WTC11 (cell line): ENCODE results near the gene RIN1. TPM values are rescaled to one million over a fixed set of nuclear protein-coding genes. Genes with fewer than 3 reads are reported as not detected.

Experiments
- ATAC-seq: fragments of 200-7000 bp; cut with Tn5 transposase; 2 replicates; pipeline ENCODE4 v1.10.0; 2021; ENCODE audit warnings: mild to moderate bottlenecking, moderate library complexity
- CTCF ChIA-PET: fragments of 300-600 bp; sonication (Branson Sonifier 250); formaldehyde crosslinking; loops from one replicate; lab custom pipeline; 2021; ENCODE audit warnings: antibody characterized with exemption; lab: Charles Lee
- POLR2A ChIA-PET: fragments of 350-600 bp; sonication (Branson Sonifier 250); formaldehyde crosslinking; loops from one replicate; lab custom pipeline; 2021; ENCODE audit warnings: antibody characterized with exemption; lab: Charles Lee
- DNase-seq: peaks from one replicate; pipeline ENCODE4 v3.0.0; 2021; ENCODE audit warnings: low spot score
- H3K27ac Mint-ChIP-seq: 2 replicates; pipeline ENCODE4 v1.8.0; 2021; ENCODE audit warnings: mixed read lengths
- H3K27me3 Mint-ChIP-seq: 2 replicates; pipeline ENCODE4 v1.8.0; 2021; ENCODE audit warnings: low read depth, mild to moderate bottlenecking, moderate library complexity, mixed read lengths
- H3K36me3 Mint-ChIP-seq: 2 replicates; pipeline ENCODE4 v1.8.0; 2021; ENCODE audit warnings: mixed read lengths
- H3K4me1 Mint-ChIP-seq: 2 replicates; pipeline ENCODE4 v1.8.0; 2022; ENCODE audit warnings: mixed read lengths
- H3K4me3 Mint-ChIP-seq: 2 replicates; pipeline ENCODE4 v1.8.0; 2021; ENCODE audit warnings: mild to moderate bottlenecking, moderate library complexity, mixed read lengths
- H3K9me3 Mint-ChIP-seq: 2 replicates; pipeline ENCODE4 v1.8.0; 2021; ENCODE audit warnings: mixed read lengths
- ATF1 ChIP-seq: sonication (generic); formaldehyde crosslinking; IDR thresholded peaks from 2 replicates; pipeline ENCODE4 v1.8.1; 2023; ENCODE audit warnings: mild to moderate bottlenecking, moderate library complexity, missing genetic modification reagents
- ATF6 ChIP-seq: sonication (generic); formaldehyde crosslinking; IDR thresholded peaks from 2 replicates; pipeline ENCODE4 v1.8.1; 2023; ENCODE audit warnings: mild to moderate bottlenecking, missing genetic modification reagents
- CBFB ChIP-seq: sonication (generic); formaldehyde crosslinking; IDR thresholded peaks from 2 replicates; pipeline ENCODE4 v1.8.1; 2022; ENCODE audit warnings: mild to moderate bottlenecking, low read depth, missing genetic modification reagents
- CREB1 ChIP-seq: sonication (generic); formaldehyde crosslinking; IDR thresholded peaks from 2 replicates; pipeline ENCODE4 v1.8.0; 2023; ENCODE audit warnings: mild to moderate bottlenecking, missing genetic modification reagents
- EMX1 ChIP-seq: fragments of 250-450 bp; sonication (Bioruptor Pico); IDR thresholded peaks from 2 replicates; pipeline ENCODE4 v1.8.0; 2021; ENCODE audit warnings: mild to moderate bottlenecking
- ERG ChIP-seq: fragments of 250-450 bp; sonication (Bioruptor Pico); IDR thresholded peaks from 2 replicates; pipeline ENCODE4 v1.8.0; 2021; ENCODE audit warnings: mild to moderate bottlenecking
- ESRRA ChIP-seq: sonication (generic); formaldehyde crosslinking; IDR thresholded peaks from 2 replicates; pipeline ENCODE4 v1.8.1; 2022; ENCODE audit warnings: mild to moderate bottlenecking, missing genetic modification reagents, borderline replicate concordance
- FOXJ3 ChIP-seq: sonication (generic); formaldehyde crosslinking; IDR thresholded peaks from 2 replicates; pipeline ENCODE4 v1.9.0; 2021; ENCODE audit warnings: missing genetic modification reagents, mild to moderate bottlenecking, borderline replicate concordance
- GTF2I ChIP-seq: fragments of 250-450 bp; sonication (Bioruptor Pico); conservative IDR thresholded peaks from 2 replicates; pipeline ENCODE4 v1.4.0; 2021; ENCODE audit warnings: mild to moderate bottlenecking
- JAZF1 ChIP-seq: fragments of 250-450 bp; sonication (Bioruptor Pico); IDR thresholded peaks from 2 replicates; pipeline ENCODE4 v1.9.0; 2021; ENCODE audit warnings: moderate library complexity, mild to moderate bottlenecking, inconsistent platforms
- NFE2L1 ChIP-seq: sonication (generic); formaldehyde crosslinking; IDR thresholded peaks from 2 replicates; pipeline ENCODE4 v1.8.1; 2023; ENCODE audit warnings: missing genetic modification reagents
- NR2C2 ChIP-seq: sonication (generic); formaldehyde crosslinking; IDR thresholded peaks from 2 replicates; pipeline ENCODE4 v1.8.0; 2022; ENCODE audit warnings: mild to moderate bottlenecking, missing genetic modification reagents
- RELA ChIP-seq: sonication (generic); formaldehyde crosslinking; IDR thresholded peaks from 2 replicates; pipeline ENCODE4 v1.8.1; 2022; ENCODE audit warnings: missing genetic modification reagents, mild to moderate bottlenecking, borderline replicate concordance
- RORB ChIP-seq: fragments of 250-450 bp; sonication (Bioruptor Pico); IDR thresholded peaks from 2 replicates; pipeline ENCODE4 v1.9.0; 2021; ENCODE audit warnings: mild to moderate bottlenecking
- SP1 ChIP-seq: sonication (generic); formaldehyde crosslinking; conservative IDR thresholded peaks from 2 replicates; pipeline ENCODE4 v1.8.1; 2022; ENCODE audit warnings: missing genetic modification reagents
- TCF7 ChIP-seq: sonication (generic); formaldehyde crosslinking; IDR thresholded peaks from 2 replicates; pipeline ENCODE4 v1.8.0; 2022; ENCODE audit warnings: mild to moderate bottlenecking, low read depth, missing genetic modification reagents, moderate library complexity
- TEAD4 ChIP-seq: sonication (generic); formaldehyde crosslinking; IDR thresholded peaks from 2 replicates; pipeline ENCODE4 v1.8.0; 2022; ENCODE audit warnings: mild to moderate bottlenecking, missing genetic modification reagents
- ZBTB43 ChIP-seq: sonication (generic); formaldehyde crosslinking; IDR thresholded peaks from 2 replicates; pipeline ENCODE4 v1.8.1; 2023; ENCODE audit warnings: mild to moderate bottlenecking, missing genetic modification reagents
- ZNF121 ChIP-seq: sonication (generic); formaldehyde crosslinking; IDR thresholded peaks from 2 replicates; pipeline ENCODE4 v1.8.0; 2023; ENCODE audit warnings: missing genetic modification reagents
- ZNF263 ChIP-seq: sonication (generic); formaldehyde crosslinking; IDR thresholded peaks from 2 replicates; pipeline ENCODE4 v1.8.1; 2022; ENCODE audit warnings: low read depth, mild to moderate bottlenecking, moderate library complexity, missing genetic modification reagents
- ZNF671 ChIP-seq: fragments of 250-450 bp; sonication (Bioruptor Pico); IDR thresholded peaks from 2 replicates; pipeline ENCODE4 v1.8.0; 2021; ENCODE audit warnings: mild to moderate bottlenecking
- total RNA-seq: library from RNA; stranded (reverse); gene quantifications from 3 replicates; pipeline ENCODE4 v1.2.3, GENCODE V29; 2021
- TF ChIP-seq, protein P1 (sequence below): sonication (generic); formaldehyde crosslinking; IDR thresholded peaks from 2 replicates; pipeline ENCODE4 v1.8.1; 2022; ENCODE audit warnings: low read depth, mild to moderate bottlenecking, moderate library complexity, missing genetic modification reagents, borderline replicate concordance
- TF ChIP-seq, protein P2 (sequence below): fragments of 250-450 bp; sonication (Bioruptor Pico); IDR thresholded peaks from 2 replicates; pipeline ENCODE4 v1.9.0; 2021; ENCODE audit warnings: moderate library complexity, mild to moderate bottlenecking, inconsistent platforms, borderline replicate concordance
- TF ChIP-seq, protein P3 (sequence below): fragments of 250-450 bp; sonication (Bioruptor Pico); IDR thresholded peaks from 2 replicates; pipeline ENCODE4 v1.9.0; 2021; ENCODE audit warnings: mild to moderate bottlenecking
- TF ChIP-seq, protein P4 (sequence below): sonication (generic); formaldehyde crosslinking; IDR thresholded peaks from 2 replicates; pipeline ENCODE4 v1.8.1; 2022; ENCODE audit warnings: low read depth, missing genetic modification reagents, borderline replicate concordance

Gene RIN1
- total RNA-seq, 1 experiment from 2014 or later, result 5.0 TPM

- H3K27ac Mint-ChIP-seq, result peak overlapping the region; percentile 95
- H3K9me3 Mint-ChIP-seq, result no peaks in the 10 kb centered on the region
- H3K27me3 Mint-ChIP-seq, result peaks cover 4% of the 10 kb centered on the region; the same call in 1 of the 2 replicates
- POLR2A ChIA-PET, result interaction anchor here (0.6 to 1.3 kb wide), 3 partner anchors 9 to 33 kb away, joined by 3 read pairs; partner anchors contain the start of genes RIN1 and SLC29A2
- peaks cover 10% of the 10 kb centered on the region for H3K36me3 Mint-ChIP-seq
- no peak for DNase-seq
- TF ChIP-seq NR2C2 (CRISPR knock-in tag), result no peak
- no peak for TF ChIP-seq ZNF671
- TF ChIP-seq GTF2I, result no peak
- no peak for TF ChIP-seq RORB (CRISPR knock-in tag)
- TF ChIP-seq RELA (CRISPR knock-in tag), result no peak
- TF ChIP-seq, protein P1, sequence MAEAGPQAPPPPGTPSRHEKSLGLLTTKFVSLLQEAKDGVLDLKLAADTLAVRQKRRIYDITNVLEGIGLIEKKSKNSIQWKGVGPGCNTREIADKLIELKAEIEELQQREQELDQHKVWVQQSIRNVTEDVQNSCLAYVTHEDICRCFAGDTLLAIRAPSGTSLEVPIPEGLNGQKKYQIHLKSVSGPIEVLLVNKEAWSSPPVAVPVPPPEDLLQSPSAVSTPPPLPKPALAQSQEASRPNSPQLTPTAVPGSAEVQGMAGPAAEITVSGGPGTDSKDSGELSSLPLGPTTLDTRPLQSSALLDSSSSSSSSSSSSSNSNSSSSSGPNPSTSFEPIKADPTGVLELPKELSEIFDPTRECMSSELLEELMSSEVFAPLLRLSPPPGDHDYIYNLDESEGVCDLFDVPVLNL (CRISPR knock-in tag), result no peak
- TF ChIP-seq, all 79 proteins: peak for 0
- Mint-ChIP-seq H3K4me1 (peaks cover 26% of the 10 kb centered on the region), H3K4me3 (peak overlapping the region; percentile 96)
- CTCF ChIA-PET, result interaction anchor here (0.6 to 2.9 kb wide), 6 partner anchors 13 to 41 kb away, joined by 3 to 20 read pairs (median 6); no protein-coding TSS in a partner anchor
- no peak for ATAC-seq
Observed at GRCh38 chr11:66345316-66345649, 9.0 kb upstream of the RIN1 start.

GRCh38 chr11:66344550-66345315, 8.5 kb upstream of the RIN1 start, which contains the start of gene BRMS1:
Gene BRMS1, minus strand, starts transcription at chr11:66345104. Its CDS starts 2,870 bp downstream, at chr11:66342234.
- H3K9me3 Mint-ChIP-seq, result no peaks in the 10 kb centered on the region
- H3K4me3 Mint-ChIP-seq, result peak within 1 kb of the TSS; percentile 96
- peaks cover 10% of the 10 kb centered on the region for H3K36me3 Mint-ChIP-seq
- peaks cover 4% of the 10 kb centered on the region; the same call in 1 of the 2 replicates for H3K27me3 Mint-ChIP-seq
- POLR2A ChIA-PET, result interaction anchor here (0.6 to 1.6 kb wide), 4 partner anchors 9 to 32 kb away, joined by 3 to 6 read pairs (median 3); partner anchors contain the start of genes RIN1 and SLC29A2
- ATAC-seq, result peak; percentile 53
- DNase-seq, result peak; percentile 98
- H3K27ac Mint-ChIP-seq, result peak within 1 kb of the TSS; percentile 95
- CTCF ChIA-PET, result interaction anchor here (0.6 to 2.9 kb wide), 11 partner anchors 9 to 107 kb away, joined by 3 to 20 read pairs (median 6); partner anchors contain the start of gene RIN1
- peaks cover 26% of the 10 kb centered on the region for H3K4me1 Mint-ChIP-seq
- TF ChIP-seq CBFB (CRISPR knock-in tag) (peak; percentile 75; the same call in 1 of the 2 replicates), ZBTB43 (no peak), CREB1 (CRISPR knock-in tag) (peak; percentile 82; the same call in 1 of the 2 replicates), TCF7 (CRISPR knock-in tag) (no peak), TEAD4 (CRISPR knock-in tag) (no peak), ZNF263 (no peak), FOXJ3 (no peak), ESRRA (CRISPR knock-in tag) (no peak), ERG (no peak), ZNF121 (CRISPR knock-in tag) (no peak), GTF2I (no peak), ATF6 (CRISPR knock-in tag) (no peak), JAZF1 (no peak), EMX1 (CRISPR knock-in tag) (no peak), SP1 (CRISPR knock-in tag) (peak; percentile 85), ATF1 (CRISPR knock-in tag) (no peak), NFE2L1 (CRISPR knock-in tag) (0 out of 2 replicates have a peak, but pooled peaks have one; percentile 9)
- TF ChIP-seq, protein P2, sequence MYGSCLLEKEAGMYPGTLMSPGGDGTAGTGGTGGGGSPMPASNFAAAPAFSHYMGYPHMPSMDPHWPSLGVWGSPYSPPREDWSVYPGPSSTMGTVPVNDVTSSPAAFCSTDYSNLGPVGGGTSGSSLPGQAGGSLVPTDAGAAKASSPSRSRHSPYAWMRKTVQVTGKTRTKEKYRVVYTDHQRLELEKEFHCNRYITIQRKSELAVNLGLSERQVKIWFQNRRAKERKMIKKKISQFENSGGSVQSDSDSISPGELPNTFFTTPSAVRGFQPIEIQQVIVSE (CRISPR knock-in tag), result no peak
- TF ChIP-seq, protein P1 (CRISPR knock-in tag), result no peak
- TF ChIP-seq, protein P3, sequence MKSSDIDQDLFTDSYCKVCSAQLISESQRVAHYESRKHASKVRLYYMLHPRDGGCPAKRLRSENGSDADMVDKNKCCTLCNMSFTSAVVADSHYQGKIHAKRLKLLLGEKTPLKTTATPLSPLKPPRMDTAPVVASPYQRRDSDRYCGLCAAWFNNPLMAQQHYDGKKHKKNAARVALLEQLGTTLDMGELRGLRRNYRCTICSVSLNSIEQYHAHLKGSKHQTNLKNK (CRISPR knock-in tag), result no peak
- TF ChIP-seq, protein P4, sequence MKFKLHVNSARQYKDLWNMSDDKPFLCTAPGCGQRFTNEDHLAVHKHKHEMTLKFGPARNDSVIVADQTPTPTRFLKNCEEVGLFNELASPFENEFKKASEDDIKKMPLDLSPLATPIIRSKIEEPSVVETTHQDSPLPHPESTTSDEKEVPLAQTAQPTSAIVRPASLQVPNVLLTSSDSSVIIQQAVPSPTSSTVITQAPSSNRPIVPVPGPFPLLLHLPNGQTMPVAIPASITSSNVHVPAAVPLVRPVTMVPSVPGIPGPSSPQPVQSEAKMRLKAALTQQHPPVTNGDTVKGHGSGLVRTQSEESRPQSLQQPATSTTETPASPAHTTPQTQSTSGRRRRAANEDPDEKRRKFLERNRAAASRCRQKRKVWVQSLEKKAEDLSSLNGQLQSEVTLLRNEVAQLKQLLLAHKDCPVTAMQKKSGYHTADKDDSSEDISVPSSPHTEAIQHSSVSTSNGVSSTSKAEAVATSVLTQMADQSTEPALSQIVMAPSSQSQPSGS (CRISPR knock-in tag), result no peak
